ENCODE measurements around the gene THRSP.
"Not testable (repeated sequence)": the region's sequence is repeated elsewhere in the genome, so short reads cannot be mapped to it uniquely, and the experiment has no call there.

Gene THRSP, protein sequence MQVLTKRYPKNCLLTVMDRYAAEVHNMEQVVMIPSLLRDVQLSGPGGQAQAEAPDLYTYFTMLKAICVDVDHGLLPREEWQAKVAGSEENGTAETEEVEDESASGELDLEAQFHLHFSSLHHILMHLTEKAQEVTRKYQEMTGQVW

GRCh38 chr11:78063440-78064181 lies at the start of gene THRSP:
TSS of gene THRSP (plus strand) at chr11:78063861. CDS start at chr11:78063882, 21 bp downstream.
- ChIA-PET POLR2A (no interaction called here), CTCF (no interaction called here)
- DNase-seq (ENCODE audit: extremely low spot score), result no peak
- TF ChIP-seq TARDBP (IDR thresholded peaks at IDR 0.05), result no peak
- no peak for TF ChIP-seq BHLHE40 (IDR thresholded peaks at IDR 0.05; ENCODE audit: borderline replicate concordance)
- no peak for TF ChIP-seq PKNOX1 (IDR thresholded peaks at IDR 0.05)
- TF ChIP-seq ELF4 (IDR thresholded peaks at IDR 0.05), result no peak
- no peak for TF ChIP-seq FOXM1 (IDR thresholded peaks at IDR 0.05; ENCODE audit: borderline replicate concordance)
- no peak for TF ChIP-seq CTBP1 (IDR thresholded peaks at IDR 0.05; ENCODE audit: borderline replicate concordance)
- no peak for TF ChIP-seq FOXK2 (IDR thresholded peaks at IDR 0.05)
- TF ChIP-seq FOXA1 (IDR thresholded peaks at IDR 0.05), result no peak
- TF ChIP-seq HDGF (IDR thresholded peaks at IDR 0.05; ENCODE audit: borderline replicate concordance), result no peak
- no peak for TF ChIP-seq SUZ12 (IDR thresholded peaks at IDR 0.05)
- no peak for TF ChIP-seq LEF1 (IDR thresholded peaks at IDR 0.05; ENCODE audit: borderline replicate concordance)
- no peak for TF ChIP-seq L3MBTL2 (conservative IDR thresholded peaks at IDR 0.05)
- no peak for TF ChIP-seq ZNF384 (IDR thresholded peaks at IDR 0.05)
- no peak for TF ChIP-seq NFRKB (IDR thresholded peaks at IDR 0.05)

GRCh38 chr11:78014937-78015520 lies 48.6 kb upstream of the THRSP start:
- DNase-seq (ENCODE audit: extremely low spot score); CTCF ChIA-PET; POLR2A ChIA-PET: not testable (repeated sequence)

DNA sequence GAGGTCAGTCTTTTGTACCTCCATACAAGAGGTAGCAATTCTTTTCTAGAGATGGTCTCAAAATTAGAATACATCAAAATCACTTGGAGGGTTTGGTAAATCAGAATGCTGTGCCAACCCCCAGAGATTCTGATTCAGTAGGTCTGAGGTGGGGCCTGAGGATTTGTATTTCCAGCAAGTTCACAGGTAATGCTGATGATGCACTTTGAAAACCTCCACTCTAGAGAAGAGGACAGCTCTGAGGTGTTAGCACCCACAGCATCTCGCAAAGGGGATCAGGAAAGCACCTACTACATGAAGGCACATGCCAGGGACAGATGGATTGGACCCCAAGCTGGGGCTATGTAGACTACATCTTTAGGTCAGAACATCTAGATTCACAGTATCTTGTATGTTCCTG lies 47.8 kb upstream of the THRSP start:
- POLR2A ChIA-PET, result no interaction called here
- no peak for TF ChIP-seq PKNOX1 (IDR thresholded peaks at IDR 0.05)
- TF ChIP-seq BHLHE40 (IDR thresholded peaks at IDR 0.05; ENCODE audit: borderline replicate concordance), result no peak
- no peak for TF ChIP-seq SP1 (IDR thresholded peaks at IDR 0.05)
- TF ChIP-seq L3MBTL2 (conservative IDR thresholded peaks at IDR 0.05), result no peak
- TF ChIP-seq ZNF384 (IDR thresholded peaks at IDR 0.05), result no peak
- no peak for TF ChIP-seq SUZ12 (IDR thresholded peaks at IDR 0.05)
- TF ChIP-seq FOXA1 (IDR thresholded peaks at IDR 0.05), result no peak
- CTCF ChIA-PET, result no interaction called here
- DNase-seq (ENCODE audit: extremely low spot score), result no peak

GRCh38 chr11:78019808-78020207 lies 43.9 kb upstream of the THRSP start:
- ChIA-PET CTCF (no interaction called here), POLR2A (interaction anchor here (1.3 kb wide), 1 partner anchor 25 kb away, joined by 5 read pairs; the partner anchor contains the start of gene INTS4)
- DNase-seq (ENCODE audit: extremely low spot score), result no peak
- TF ChIP-seq TARDBP (IDR thresholded peaks at IDR 0.05), result no peak
- no peak for TF ChIP-seq FOXM1 (IDR thresholded peaks at IDR 0.05; ENCODE audit: borderline replicate concordance)
- TF ChIP-seq CTBP1 (IDR thresholded peaks at IDR 0.05; ENCODE audit: borderline replicate concordance), result no peak
- TF ChIP-seq L3MBTL2 (conservative IDR thresholded peaks at IDR 0.05), result no peak
- no peak for TF ChIP-seq FOXA1 (IDR thresholded peaks at IDR 0.05)
- no peak for TF ChIP-seq ELF4 (IDR thresholded peaks at IDR 0.05)
- TF ChIP-seq NFRKB (IDR thresholded peaks at IDR 0.05), result no peak
- no peak for TF ChIP-seq BHLHE40 (IDR thresholded peaks at IDR 0.05; ENCODE audit: borderline replicate concordance)
- TF ChIP-seq ARNT (IDR thresholded peaks at IDR 0.05), result no peak
- no peak for TF ChIP-seq LEF1 (IDR thresholded peaks at IDR 0.05; ENCODE audit: borderline replicate concordance)
- no peak for TF ChIP-seq SP1 (IDR thresholded peaks at IDR 0.05)
- no peak for TF ChIP-seq SUZ12 (IDR thresholded peaks at IDR 0.05)

- POLR2A ChIA-PET, result interaction anchor here (1.3 kb wide), 1 partner anchor 25 kb away, joined by 5 read pairs; the partner anchor contains the start of gene INTS4
Measured at GRCh38 chr11:78020246-78020645, 43.4 kb upstream of the THRSP start.

GRCh38 chr11:78021611-78022010 lies 42.0 kb upstream of the THRSP start:
- POLR2A ChIA-PET, result no interaction called here
- CTCF ChIA-PET, result no interaction called here
- DNase-seq (ENCODE audit: extremely low spot score), result no peak
- TF ChIP-seq L3MBTL2 (conservative IDR thresholded peaks at IDR 0.05), result no peak
- TF ChIP-seq TARDBP (IDR thresholded peaks at IDR 0.05), result no peak

More at GRCh38 chr11:78020246-78020645, 43.4 kb upstream of the THRSP start:
- DNase-seq (ENCODE audit: extremely low spot score), result no peak
- TF ChIP-seq LEF1 (IDR thresholded peaks at IDR 0.05; ENCODE audit: borderline replicate concordance) (no peak), NFRKB (IDR thresholded peaks at IDR 0.05) (no peak), ZNF384 (IDR thresholded peaks at IDR 0.05) (no peak), SP1 (IDR thresholded peaks at IDR 0.05) (no peak), CTBP1 (IDR thresholded peaks at IDR 0.05; ENCODE audit: borderline replicate concordance) (no peak), FOXK2 (IDR thresholded peaks at IDR 0.05) (no peak), TARDBP (IDR thresholded peaks at IDR 0.05) (no peak), FOXM1 (IDR thresholded peaks at IDR 0.05; ENCODE audit: borderline replicate concordance) (no peak), SUZ12 (IDR thresholded peaks at IDR 0.05) (no peak), ELF4 (IDR thresholded peaks at IDR 0.05) (no peak), FOXA1 (IDR thresholded peaks at IDR 0.05) (no peak), BHLHE40 (IDR thresholded peaks at IDR 0.05; ENCODE audit: borderline replicate concordance) (no peak), HDGF (IDR thresholded peaks at IDR 0.05; ENCODE audit: borderline replicate concordance) (no peak)
- CTCF ChIA-PET, result no interaction called here

All from HEK293T (cell line).